Fibroblast of villous mesenchyme (primary cell): ENCODE results near the gene ERBB4. TPM values are rescaled to one million over a fixed set of nuclear protein-coding genes. Genes with fewer than 3 reads are reported as not detected.

Experiments
- DNase-seq: peaks from one replicate; pipeline ENCODE4 v3.0.0-alpha.2; 2010; ENCODE audit warnings: low read depth
- H3K4me3 ChIP-seq: 2 replicates; pipeline ENCODE4 v1.5.1; 2011; ENCODE audit warnings: low read depth, mild to moderate bottlenecking, low read length
- CTCF ChIP-seq: IDR thresholded peaks from 2 replicates; pipeline ENCODE4 v1.5.1; 2012; ENCODE audit warnings: low read depth, mild to moderate bottlenecking, low read length; ENCODE audit not compliant: insufficient read depth
- total RNA-seq: library from RNA; depleted of rRNA; stranded (reverse); fragments of >200 nt; gene quantifications from 2 replicates; pipeline ENCODE4 v1.2.3, GENCODE V29; 2012

Gene ERBB4
- total RNA-seq, 1 donor = under 0.01 TPM

GRCh38 chr2:211823886-211824479 is 714.6 kb downstream of the ERBB4 start:
- DNase-seq = no peak
- no peak for TF ChIP-seq CTCF
- no peak overlapping the region for H3K4me3 ChIP-seq

GRCh38 chr2:211822686-211823335 is 715.8 kb downstream of the ERBB4 start:
- DNase-seq = no peak

GRCh38 chr2:211816754-211817153 is 721.8 kb downstream of the ERBB4 start:
- no peak for TF ChIP-seq CTCF
- no peak for DNase-seq
- no peak overlapping the region for H3K4me3 ChIP-seq

More at GRCh38 chr2:211822686-211823335, 715.8 kb downstream of the ERBB4 start:
- no peak overlapping the region for H3K4me3 ChIP-seq
- TF ChIP-seq CTCF = no peak

GRCh38 chr2:211812587-211812986 is 726.0 kb downstream of the ERBB4 start:
- no peak for TF ChIP-seq CTCF
- DNase-seq = no peak
- no peak overlapping the region for H3K4me3 ChIP-seq

- no peak for DNase-seq
- H3K4me3 ChIP-seq = no peak overlapping the region
- TF ChIP-seq CTCF = no peak
Observed at GRCh38 chr2:211802666-211803065, 735.9 kb downstream of the ERBB4 start.

- TF ChIP-seq CTCF = no peak
- no peak overlapping the region for H3K4me3 ChIP-seq
- DNase-seq = no peak
Observed at GRCh38 chr2:211800001-211800400, 738.6 kb downstream of the ERBB4 start.
